Measurements from ENCODE around the gene DOCK11. TPM values are rescaled to one million over a fixed set of nuclear protein-coding genes. Genes with fewer than 3 reads are reported as not detected.

DOCK11 gene
- total and polyA plus RNA-seq, 2 of the 4 experiments (the other 2 are of a cell fraction), result 3.9 to 13.1 TPM

GRCh38 chrX:118562582-118563164 lies 67.1 kb downstream of the DOCK11 start:
- CTCF ChIA-PET, result interaction anchor here (0.7 kb wide), 1 partner anchor 9 kb away, joined by 6 read pairs; no protein-coding TSS in a partner anchor
- H2AK9ac ChIP-seq (replicated peaks; ENCODE audit: low read depth, low read length, poor library complexity), result no peak overlapping the region
- H3K36me3 ChIP-seq (ENCODE audit: control insufficient read depth, insufficient read depth, low read length), result no peaks in the 10 kb centered on the region
- H3K23ac ChIP-seq (ENCODE audit: low read depth, low read length), result no peak overlapping the region
- H2AK5ac ChIP-seq (ENCODE audit: low read depth, low read length), result no peak overlapping the region
- TF ChIP-seq FOS (IDR thresholded peaks at IDR 0.05; ENCODE audit: low read depth, low read length) (no peak), RAD21 (IDR thresholded peaks at IDR 0.05; ENCODE audit: low read length) (no peak), SMC3 (IDR thresholded peaks at IDR 0.05; ENCODE audit: low read depth, low read length) (no peak), NFE2L2 (IDR thresholded peaks at IDR 0.05; ENCODE audit: low read depth, low read length) (no peak), MAZ (IDR thresholded peaks at IDR 0.05; ENCODE audit: borderline replicate concordance, low read depth, low read length) (no peak), MXI1 (IDR thresholded peaks at IDR 0.05; ENCODE audit: borderline replicate concordance, low read depth, low read length) (no peak), BHLHE40 (IDR thresholded peaks at IDR 0.05; ENCODE audit: low read depth, low read length) (no peak), ELK1 (IDR thresholded peaks at IDR 0.05; ENCODE audit: borderline replicate concordance, low read depth, low read length) (no peak), POLR2A (IDR thresholded peaks at IDR 0.05; ENCODE audit: low read depth, low read length) (no peak), USF2 (IDR thresholded peaks at IDR 0.05; ENCODE audit: low read depth, low read length) (no peak), MAFK (IDR thresholded peaks at IDR 0.05; ENCODE audit: low read depth, low read length) (no peak)
- TF ChIP-seq, protein P1, sequence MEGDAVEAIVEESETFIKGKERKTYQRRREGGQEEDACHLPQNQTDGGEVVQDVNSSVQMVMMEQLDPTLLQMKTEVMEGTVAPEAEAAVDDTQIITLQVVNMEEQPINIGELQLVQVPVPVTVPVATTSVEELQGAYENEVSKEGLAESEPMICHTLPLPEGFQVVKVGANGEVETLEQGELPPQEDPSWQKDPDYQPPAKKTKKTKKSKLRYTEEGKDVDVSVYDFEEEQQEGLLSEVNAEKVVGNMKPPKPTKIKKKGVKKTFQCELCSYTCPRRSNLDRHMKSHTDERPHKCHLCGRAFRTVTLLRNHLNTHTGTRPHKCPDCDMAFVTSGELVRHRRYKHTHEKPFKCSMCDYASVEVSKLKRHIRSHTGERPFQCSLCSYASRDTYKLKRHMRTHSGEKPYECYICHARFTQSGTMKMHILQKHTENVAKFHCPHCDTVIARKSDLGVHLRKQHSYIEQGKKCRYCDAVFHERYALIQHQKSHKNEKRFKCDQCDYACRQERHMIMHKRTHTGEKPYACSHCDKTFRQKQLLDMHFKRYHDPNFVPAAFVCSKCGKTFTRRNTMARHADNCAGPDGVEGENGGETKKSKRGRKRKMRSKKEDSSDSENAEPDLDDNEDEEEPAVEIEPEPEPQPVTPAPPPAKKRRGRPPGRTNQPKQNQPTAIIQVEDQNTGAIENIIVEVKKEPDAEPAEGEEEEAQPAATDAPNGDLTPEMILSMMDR (conservative IDR thresholded peaks at IDR 0.05; ENCODE audit: low read depth, low read length), result no peak
- no TSS peak for BruUV-seq (replicated peaks)
- H3K9me1 ChIP-seq (ENCODE audit: insufficient read depth, low read length), result no peaks in the 10 kb centered on the region
- H3K14ac ChIP-seq (replicated peaks; ENCODE audit: low read depth, low read length), result no peak overlapping the region
- POLR2A ChIA-PET (ENCODE audit: unreplicated experiment), result no interaction called here
- H3K27me3 ChIP-seq (ENCODE audit: control insufficient read depth, insufficient read depth, low read length), result no peaks in the 10 kb centered on the region
- intact Hi-C loops (cut with micrococcal nuclease) (no loop called here), dilution Hi-C loops (cut with HindIII; ENCODE audit: low sequenced_read_pairs, unreplicated experiment) (no loop called here), in situ Hi-C loops (cut with MboI; ENCODE audit: low sequenced_read_pairs) (no loop called here)
- WGBS, 2 experiments (ENCODE audit: extremely low coverage in 2 of 2, insufficient read length in 1 of 2), result 67% methylated on average over 1 of the region's 4 CpGs; no CpG with 5 or more reads in 1 of the 2 experiments
- no peak overlapping the region for H2BK5ac ChIP-seq (ENCODE audit: low read depth, low read length, poor library complexity, severe bottlenecking)
- H2BK20ac ChIP-seq (ENCODE audit: low read depth, low read length), result no peak overlapping the region
- no peak overlapping the region for H4K8ac ChIP-seq (ENCODE audit: low read depth in 2 of 2, low read length in 2 of 2)
- no peak overlapping the region for H3K4me2 ChIP-seq (ENCODE audit: low read depth, low read length)
- H4K5ac ChIP-seq (ENCODE audit: low read depth, low read length), result no peak overlapping the region
- H3K4me3 ChIP-seq (ENCODE audit: insufficient read depth, low read depth, low read length), result no peak overlapping the region
- no peak overlapping the region for H3K18ac ChIP-seq (ENCODE audit: low read depth, low read length)
- H4K20me1 ChIP-seq (ENCODE audit: insufficient read depth, low read length), result no peaks in the 10 kb centered on the region
- ATAC-seq (ENCODE audit: low read depth) (no peak; the same call in 1 of the 2 replicates), DNase-seq (no peak)
- no peaks in the 10 kb centered on the region for H3K79me1 ChIP-seq (ENCODE audit: low read depth in 1 of 2, low read length in 2 of 2)
- no peaks in the 10 kb centered on the region for H3K4me1 ChIP-seq (ENCODE audit: control insufficient read depth, insufficient read depth, low read length)
- H3K56ac ChIP-seq (ENCODE audit: extremely low read depth, insufficient read depth, low read length), result no peak overlapping the region
- no peak overlapping the region for H3K4ac ChIP-seq (ENCODE audit: low read depth, low read length)
- H3K9me3 ChIP-seq (ENCODE audit: control insufficient read depth, insufficient read depth, low read length), result no peaks in the 10 kb centered on the region
- no peak overlapping the region for H2AFZ ChIP-seq (replicated peaks; ENCODE audit: low read length, poor library complexity)
- H3K27ac ChIP-seq (ENCODE audit: insufficient read depth, low read length), result no peak overlapping the region
- no peak overlapping the region for H2BK120ac ChIP-seq (ENCODE audit: low read depth, low read length)
- no peak overlapping the region for H2BK15ac ChIP-seq (ENCODE audit: low read depth, low read length)
- no peak overlapping the region for H3K9ac ChIP-seq (ENCODE audit: low read depth, low read length)
- H4K91ac ChIP-seq (ENCODE audit: insufficient read depth, low read depth, low read length), result no peak overlapping the region
